Large intestine (tissue), 3 donors: ENCODE data around the gene SCCPDH. TPM values are rescaled to one million over a fixed set of nuclear protein-coding genes. Genes with fewer than 3 reads are reported as not detected.

Experiments used
- DNase-seq, 2 donors: peaks; one replicate each; pipeline versions ENCODE4 v3.0.0 to v3.0.0-alpha.2; 2013
- H3K27ac ChIP-seq: one replicate; pipeline ENCODE4 v1.5.1; 2013; ENCODE audit warnings: low read length
- H3K27me3 ChIP-seq: 2 replicates; pipeline ENCODE4 v1.6.1; 2013; ENCODE audit warnings: low read length; ENCODE audit not compliant: control insufficient read depth, insufficient read depth
- H3K36me3 ChIP-seq: 2 replicates; pipeline ENCODE4 v1.6.1; 2013; ENCODE audit warnings: low read length; ENCODE audit not compliant: control insufficient read depth, insufficient read depth
- H3K4me1 ChIP-seq: one replicate; pipeline ENCODE4 v1.6.1; 2013; ENCODE audit warnings: low read length; ENCODE audit not compliant: control insufficient read depth, insufficient read depth
- H3K4me3 ChIP-seq: one replicate; pipeline ENCODE4 v1.5.1; 2013; ENCODE audit warnings: low read length
- H3K9me3 ChIP-seq: one replicate; pipeline ENCODE4 v1.6.1; 2013; ENCODE audit warnings: mild to moderate bottlenecking, low read depth, low read length, moderate library complexity; ENCODE audit not compliant: control insufficient read depth
- WGBS: methylation state at CpG from one replicate; pipeline ENCODE4 v1.1.5; 2013; ENCODE audit warnings: low lambda C conversion rate; ENCODE audit not compliant: insufficient coverage; 5-methylcytosine and 5-hydroxymethylcytosine counted together
- polyA plus RNA-seq: library from polyadenylated mRNA; unstranded; fragments of 120-200 nt; gene quantifications from one replicate; pipeline ENCODE4 v1.2.1, GENCODE V29; 2013

Gene SCCPDH
- polyA plus RNA-seq, 1 donor = 44.3 TPM

DNA sequence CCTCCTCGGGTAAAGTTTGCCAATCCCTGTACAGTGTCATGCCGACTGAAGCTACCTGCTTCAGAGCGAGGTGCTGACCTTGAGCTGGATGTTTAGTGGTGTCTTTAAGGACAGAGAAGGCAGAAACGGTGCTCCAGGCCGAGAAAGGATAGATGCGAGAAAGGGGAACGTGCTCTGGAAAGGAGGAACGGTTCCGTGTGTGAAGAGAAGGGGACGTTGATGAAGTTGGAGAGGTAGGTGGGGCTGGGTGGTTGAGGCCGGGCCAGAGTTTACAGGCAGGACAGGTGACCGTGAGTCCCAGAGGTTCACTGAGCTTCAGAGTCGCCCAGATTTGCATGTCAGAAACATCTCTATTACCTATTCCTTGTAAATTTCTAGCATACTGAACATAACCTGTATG, 90.7 kb downstream of the SCCPDH start:
- Histone ChIP-seq H3K9me3 (no peaks in the 10 kb centered on the region), H3K4me1 (no peaks in the 10 kb centered on the region), H3K36me3 (no peaks in the 10 kb centered on the region), H3K27me3 (no peaks in the 10 kb centered on the region), H3K4me3 (no peak overlapping the region), H3K27ac (no peak overlapping the region)
- WGBS = 95% methylated on average over 7 of the region's 13 CpGs
- no peak for DNase-seq

DNA sequence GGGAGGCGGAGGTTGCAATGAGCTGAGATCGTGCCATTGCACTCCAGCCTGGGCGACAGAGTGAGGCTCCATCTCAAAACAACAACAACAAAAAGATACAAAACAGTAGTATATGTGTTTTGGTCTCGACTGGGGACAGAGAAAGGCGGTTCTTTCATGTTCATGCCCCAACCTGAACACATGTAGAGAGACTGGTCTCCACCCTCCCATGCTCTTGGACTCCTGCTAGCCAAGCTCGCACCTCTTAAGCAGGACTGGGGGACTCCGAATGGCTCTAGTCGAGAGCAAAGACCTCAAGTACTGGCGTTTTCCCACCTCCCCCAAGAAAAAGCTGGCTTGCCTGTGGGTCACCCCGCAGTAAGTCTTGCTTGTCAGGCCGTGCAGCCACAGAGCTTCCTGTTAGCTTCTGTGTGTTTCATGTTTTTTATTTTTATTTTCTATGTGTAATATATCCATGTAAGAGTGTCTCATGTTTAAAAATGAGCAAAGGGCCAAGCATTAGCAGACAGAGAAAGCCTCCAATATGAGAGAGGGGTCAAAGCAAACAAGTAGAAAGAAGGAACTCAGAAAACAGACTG, 91.6 kb downstream of the SCCPDH start:
- Histone ChIP-seq H3K4me1 (no peaks in the 10 kb centered on the region), H3K27me3 (peaks cover 3% of the 10 kb centered on the region), H3K36me3 (no peaks in the 10 kb centered on the region), H3K4me3 (no peak overlapping the region), H3K9me3 (no peaks in the 10 kb centered on the region), H3K27ac (no peak overlapping the region)
- no CpG with 5 or more reads among the region's 11 CpGs for WGBS
- DNase-seq = no peak

Other genes starting within 250 kb of the SCCPDH start
- 12.0 TPM for gene SMYD3, start 217.1 kb upstream of the SCCPDH start, polyA plus RNA-seq
- 15.1 TPM for gene TFB2M, start 158.1 kb upstream of the SCCPDH start, polyA plus RNA-seq
- gene CNST, start 158.0 kb upstream of the SCCPDH start, polyA plus RNA-seq = 16.1 TPM
- 21.4 TPM for gene AHCTF1, start 207.5 kb downstream of the SCCPDH start, polyA plus RNA-seq